CD14-positive monocyte (primary cell): ENCODE data around the gene CAPN6. TPM values are rescaled to one million over a fixed set of nuclear protein-coding genes. Genes with fewer than 3 reads are reported as not detected.

Experiments
- DNase-seq, 3 donors: peaks; one replicate each; pipeline ENCODE4 v3.0.0-alpha.2; 2011 to 2022
- H2AFZ ChIP-seq: 2 replicates; pipeline ENCODE4 v1.6.0; 2012; ENCODE audit warnings: mild to moderate bottlenecking, low read depth, low read length, inconsistent platforms; ENCODE audit not compliant: insufficient read depth, poor library complexity, severe bottlenecking
- H3K27ac ChIP-seq, 2 donors: 1 replicate in 1 of 2; 2 replicates in 1 of 2; pipeline ENCODE4 v1.5.1; 2012 to 2013; ENCODE audit warnings: low read length in 2 of 2, control low read depth in 1 of 2, inconsistent platforms in 1 of 2, low read depth in 1 of 2, mild to moderate bottlenecking in 1 of 2
- H3K27me3 ChIP-seq, 2 donors: one replicate each; pipeline versions ENCODE4 v1.6.0 to v1.6.1; 2011 to 2013; ENCODE audit warnings: low read length in 2 of 2; ENCODE audit not compliant: control insufficient read depth in 2 of 2, insufficient read depth in 2 of 2
- H3K36me3 ChIP-seq, 2 donors: replicated peaks in 1 of 2; 1 replicate in 1 of 2; 2 replicates in 1 of 2; pipeline versions ENCODE4 v1.5.1 to v1.6.1; 2012 to 2013; ENCODE audit warnings: low read length in 2 of 2, control low read depth in 1 of 2, inconsistent platforms in 1 of 2, mild to moderate bottlenecking in 1 of 2; ENCODE audit not compliant: insufficient read depth in 2 of 2, control insufficient read depth in 1 of 2
- H3K4me1 ChIP-seq, 2 donors: 1 replicate in 1 of 2; 2 replicates in 1 of 2; pipeline versions ENCODE4 v1.5.1 to v1.6.1; 2012 to 2013; ENCODE audit warnings: low read length in 2 of 2, control low read depth in 1 of 2, inconsistent platforms in 1 of 2, mild to moderate bottlenecking in 1 of 2, moderate library complexity in 1 of 2; ENCODE audit not compliant: insufficient read depth in 2 of 2, control insufficient read depth in 1 of 2
- H3K4me2 ChIP-seq: replicated peaks from 2 replicates; pipeline ENCODE3; 2012; ENCODE audit warnings: low read length, moderate library complexity, mild to moderate bottlenecking; ENCODE audit not compliant: poor library complexity, severe bottlenecking; ENCODE audit errors: extremely low read depth
- H3K4me3 ChIP-seq, 3 experiments: fragments of 200-600 bp in 1 of 3; sonication (generic) in 1 of 3; replicated peaks in 1 of 3; 1 replicate in 2 of 3; 2 replicates in 1 of 3; pipeline ENCODE4 v1.5.1; 2011 to 2013; ENCODE audit warnings: low read length in 3 of 3, mild to moderate bottlenecking in 3 of 3, control low read depth in 2 of 3, low read depth in 2 of 3, inconsistent platforms in 1 of 3, moderate library complexity in 1 of 3
- H3K79me2 ChIP-seq: 2 replicates; pipeline ENCODE4 v1.6.0; 2012; ENCODE audit warnings: mild to moderate bottlenecking, control low read depth, inconsistent platforms, low read length, moderate library complexity; ENCODE audit not compliant: insufficient read depth
- H3K9ac ChIP-seq: 2 replicates; pipeline ENCODE4 v1.6.0; 2017; ENCODE audit warnings: low read length, mild to moderate bottlenecking; ENCODE audit not compliant: insufficient read depth, poor library complexity, severe bottlenecking
- H3K9me3 ChIP-seq, 2 donors: replicated peaks in 1 of 2; 1 replicate in 1 of 2; 2 replicates in 1 of 2; pipeline versions ENCODE4 v1.5.1 to v1.6.1; 2012 to 2013; ENCODE audit warnings: low read length in 2 of 2, control low read depth in 1 of 2; ENCODE audit not compliant: control insufficient read depth in 1 of 2, insufficient read depth in 1 of 2
- H4K20me1 ChIP-seq: 2 replicates; pipeline ENCODE4 v1.6.0; 2012; ENCODE audit warnings: mild to moderate bottlenecking, low read length, control low read depth, moderate library complexity; ENCODE audit not compliant: insufficient read depth
- H3K27ac Mint-ChIP-seq, 7 donors: one replicate each; pipeline ENCODE4 v1.8.0; 2020; ENCODE audit warnings: mild to moderate bottlenecking in 7 of 7, mixed read lengths in 7 of 7, moderate library complexity in 6 of 7, inconsistent platforms in 2 of 7
- H3K27me3 Mint-ChIP-seq, 3 donors: one replicate each; pipeline ENCODE4 v1.8.0; 2021 to 2022; ENCODE audit warnings: low read depth in 3 of 3, mild to moderate bottlenecking in 3 of 3, mixed read lengths in 3 of 3, moderate library complexity in 3 of 3, inconsistent platforms in 1 of 3
- H3K36me3 Mint-ChIP-seq, 2 donors: one replicate each; pipeline ENCODE4 v1.8.0; 2020; ENCODE audit warnings: mixed read lengths in 2 of 2, inconsistent platforms in 1 of 2, mild to moderate bottlenecking in 1 of 2
- H3K4me1 Mint-ChIP-seq: one replicate; pipeline ENCODE4 v1.8.0; 2020; ENCODE audit warnings: mild to moderate bottlenecking, mixed read lengths
- H3K4me3 Mint-ChIP-seq, 2 donors: one replicate each; pipeline ENCODE4 v1.8.0; 2020; ENCODE audit warnings: mild to moderate bottlenecking in 2 of 2, mixed read lengths in 2 of 2, moderate library complexity in 1 of 2
- H3K9me3 Mint-ChIP-seq, 7 donors: one replicate each; pipeline ENCODE4 v1.8.0; 2020 to 2022; ENCODE audit warnings: mixed read lengths in 7 of 7, mild to moderate bottlenecking in 6 of 7, moderate library complexity in 6 of 7, inconsistent platforms in 2 of 7
- CTCF ChIP-seq: fragments of 200-600 bp; IDR thresholded peaks from one replicate; pipeline ENCODE4 v1.8.0; 2022; ENCODE audit warnings: antibody characterized with exemption, mild to moderate bottlenecking
- WGBS: methylation state at CpG from one replicate; pipeline ENCODE4 v1.1.5; 2013; ENCODE audit warnings: missing lambda C conversion rate; ENCODE audit not compliant: insufficient coverage; 5-methylcytosine and 5-hydroxymethylcytosine counted together
- intact Hi-C, 2 donors: fragments of 100-400 bp; cut with micrococcal nuclease; formaldehyde crosslinking; loops; one replicate each; pipeline versions ENCODE4 v1.15.0 to v1.15.1; 2023
- polyA plus RNA-seq, 3 donors: library from polyadenylated mRNA; depleted of rRNA in 1 of 3; unstranded in 2 of 3; stranded (reverse) in 1 of 3; fragments of 300-500 nt in 2 of 3; fragments of >200 nt in 1 of 3; fragmentation: Illumina TruSeq in 2 of 3; gene quantifications; 1 replicate in 2 of 3; 2 replicates in 1 of 3; pipeline ENCODE4 v1.2.3, GENCODE V29; 2012 to 2021

The CAPN6 gene
- polyA plus RNA-seq, 3 donors, result not detected

- Histone ChIP-seq H3K9me3 (no peaks in the 10 kb centered on the region), H3K4me3 (no peak overlapping the region), H3K4me2 (no peak overlapping the region), H3K79me2 (no peaks in the 10 kb centered on the region), H4K20me1 (no peaks in the 10 kb centered on the region), H2AFZ (no peak overlapping the region), H3K9ac (no peak overlapping the region), H3K27ac (no peak overlapping the region), H3K27me3 (no peaks in the 10 kb centered on the region), H3K4me1 (no peaks in the 10 kb centered on the region), H3K36me3 (no peaks in the 10 kb centered on the region)
- Mint-ChIP-seq H3K9me3 (no peaks in the 10 kb centered on the region), H3K27me3 (peaks cover 1 to 7% (median 3%) of the 10 kb centered on the region in 3 donors), H3K27ac (no peak overlapping the region), H3K4me3 (no peak overlapping the region), H3K36me3 (no peaks in the 10 kb centered on the region), H3K4me1 (no peaks in the 10 kb centered on the region)
- intact Hi-C loops, result no loop called here
- no CpG with 5 or more reads among the region's 3 CpGs for WGBS
- TF ChIP-seq CTCF, result no peak
- DNase-seq, result no peak
These were observed 10.7 kb downstream of the CAPN6 start for GRCh38 chrX:111259559-111259958.

- Histone ChIP-seq H3K4me3 (no peak overlapping the region), H3K36me3 (no peaks in the 10 kb centered on the region), H3K4me2 (no peak overlapping the region), H3K27ac (no peak overlapping the region), H3K79me2 (no peaks in the 10 kb centered on the region), H4K20me1 (no peaks in the 10 kb centered on the region), H2AFZ (no peak overlapping the region), H3K4me1 (no peaks in the 10 kb centered on the region), H3K9ac (no peak overlapping the region), H3K27me3 (no peaks in the 10 kb centered on the region), H3K9me3 (no peaks in the 10 kb centered on the region)
- peaks cover 1 to 7% (median 3%) of the 10 kb centered on the region in 3 donors for H3K27me3 Mint-ChIP-seq
- no peaks in the 10 kb centered on the region for H3K4me1 Mint-ChIP-seq
- DNase-seq, result no peak
- no peaks in the 10 kb centered on the region for H3K36me3 Mint-ChIP-seq
- no peaks in the 10 kb centered on the region for H3K9me3 Mint-ChIP-seq
- no CpG with 5 or more reads among the region's 3 CpGs for WGBS
- H3K27ac Mint-ChIP-seq, result no peak overlapping the region
- no peak for TF ChIP-seq CTCF
- intact Hi-C loops, result no loop called here
- no peak overlapping the region for H3K4me3 Mint-ChIP-seq
These were observed 12.6 kb downstream of the CAPN6 start for GRCh38 chrX:111257733-111258132.
